A549 (cell line): ENCODE data around the gene RPS6KC1. TPM values are rescaled to one million over a fixed set of nuclear protein-coding genes. Genes with fewer than 3 reads are reported as not detected.

ENCODE experiments used
- ATAC-seq, 2 experiments: fragments of 200-7000 bp in 1 of 2; fragments of >200 bp in 1 of 2; cut with Nextera tagmentation in 1 of 2; cut with Tn5 transposase in 1 of 2; 3 replicates each; pipeline versions ENCODE4 v1.8.0 to v1.9.1; 2018 to 2020; ENCODE audit warnings: mild to moderate bottlenecking in 1 of 2, moderate library complexity in 1 of 2
- CTCF ChIA-PET: fragments of 300-600 bp; sonication (Branson Sonifier 250); formaldehyde crosslinking; extraction: SDS; loops from one replicate; lab custom pipeline; 2021; ENCODE audit warnings: antibody characterized with exemption, inconsistent platforms; lab: Yijun Ruan, JAX
- POLR2A ChIA-PET: fragments of 350-600 bp; formaldehyde crosslinking; extraction: SDS; loops from one replicate; lab custom pipeline; 2021; ENCODE audit warnings: antibody characterized with exemption, inconsistent platforms; lab: Yijun Ruan, JAX
- DNase-seq, 2 experiments: peaks; one replicate each; pipeline versions ENCODE4 v3.0.0 to v3.0.0-alpha.2; 2011 to 2016; ENCODE audit warnings: low read depth in 1 of 2, low spot score in 1 of 2
- FAIRE-seq: peaks from 2 replicates; lab custom pipeline; 2011; peaks lifted over from hg19 to GRCh38; lab: Jason Lieb, UNC
- H3K27ac ChIP-seq, 2 experiments: fragments of >200 bp; sonication (Bioruptor Twin); formaldehyde crosslinking; 3 replicates each; pipeline ENCODE4 v1.5.1; 2016 to 2017
- H3K4me1 ChIP-seq: fragments of >200 bp; sonication (Bioruptor Twin); formaldehyde crosslinking; 3 replicates; pipeline ENCODE4 v1.6.1; 2016
- H3K4me2 ChIP-seq: fragments of >200 bp; sonication (Bioruptor Twin); formaldehyde crosslinking; 3 replicates; pipeline ENCODE4 v1.6.1; 2016
- H3K4me3 ChIP-seq: fragments of >200 bp; sonication (Bioruptor Twin); formaldehyde crosslinking; 3 replicates; pipeline ENCODE4 v1.5.1; 2016
- H3K9me3 ChIP-seq: fragments of >200 bp; sonication (Bioruptor Twin); formaldehyde crosslinking; 3 replicates; pipeline ENCODE4 v1.6.1; 2016
- BCL3 ChIP-seq: fragments of >200 bp; sonication (Bioruptor Twin); formaldehyde crosslinking; IDR thresholded peaks from 3 replicates; pipeline ENCODE4 v1.6.1; 2016
- CHD2 ChIP-seq: fragments of 150-350 bp; IDR thresholded peaks from 2 replicates; pipeline ENCODE4 v1.6.1; 2014; ENCODE audit warnings: low read length; ENCODE audit not compliant: partially characterized antibody
- CHD4 ChIP-seq: fragments of 200-600 bp; sonication (generic); IDR thresholded peaks from 2 replicates; pipeline ENCODE4 v1.6.1; 2016; ENCODE audit warnings: antibody characterized with exemption, mild to moderate bottlenecking, borderline replicate concordance
- CTCF ChIP-seq: fragments of >200 bp; sonication (Bioruptor Twin); formaldehyde crosslinking; IDR thresholded peaks from 3 replicates; pipeline ENCODE4 v1.5.1; 2016
- EHF ChIP-seq: fragments of 250-450 bp; sonication (Bioruptor Pico); IDR thresholded peaks from 2 replicates; pipeline ENCODE4 v1.5.0; 2020; ENCODE audit warnings: mild to moderate bottlenecking
- ELK1 ChIP-seq: fragments of 150-350 bp; IDR thresholded peaks from 2 replicates; pipeline ENCODE4 v1.6.1; 2014; ENCODE audit warnings: low read depth, mild to moderate bottlenecking, low read length
- EP300 ChIP-seq, 2 experiments: fragments of >200 bp; sonication (Bioruptor Twin); formaldehyde crosslinking; IDR thresholded peaks; 2 replicates in 1 of 2; 3 replicates in 1 of 2; pipeline ENCODE4 v1.6.1; 2016 to 2017
- FOSL2 ChIP-seq, 2 experiments: fragments of 450-650 bp in 1 of 2; fragments of >200 bp in 1 of 2; sonication (Bioruptor Twin) in 1 of 2; formaldehyde crosslinking; IDR thresholded peaks; 2 replicates each; pipeline versions ENCODE4 v1.5.0 to v1.6.1; 2016 to 2020; ENCODE audit warnings: mild to moderate bottlenecking in 1 of 2, moderate library complexity in 1 of 2
- GATA3 ChIP-seq: IDR thresholded peaks from 2 replicates; pipeline ENCODE4 v1.6.1; 2012; ENCODE audit warnings: borderline replicate concordance
- HDAC2 ChIP-seq: fragments of 200-600 bp; sonication (generic); IDR thresholded peaks from 2 replicates; pipeline ENCODE4 v1.6.1; 2016
- HES2 ChIP-seq: fragments of >200 bp; sonication (Bioruptor Twin); formaldehyde crosslinking; IDR thresholded peaks from 2 replicates; pipeline ENCODE4 v1.6.1; 2016
- HOXB13 ChIP-seq: fragments of 250-450 bp; sonication (Bioruptor Pico); IDR thresholded peaks from 2 replicates; pipeline ENCODE4 v1.5.0; 2020; ENCODE audit warnings: low read depth, mild to moderate bottlenecking, moderate library complexity
- JUN ChIP-seq, 2 experiments: fragments of >200 bp; sonication (Bioruptor Twin); formaldehyde crosslinking; IDR thresholded peaks; 2 replicates in 1 of 2; 3 replicates in 1 of 2; pipeline ENCODE4 v1.6.1; 2016 to 2017
- KDM5A ChIP-seq: fragments of 200-600 bp; sonication (generic); IDR thresholded peaks from 2 replicates; pipeline ENCODE4 v1.6.1; 2016; ENCODE audit warnings: antibody characterized with exemption, mild to moderate bottlenecking
- MYC ChIP-seq: IDR thresholded peaks from 2 replicates; pipeline ENCODE4 v1.6.1; 2012; ENCODE audit warnings: mild to moderate bottlenecking, inconsistent platforms, low read length, improper control_type of control experiment, borderline replicate concordance
- PHF8 ChIP-seq: fragments of 200-600 bp; sonication (generic); IDR thresholded peaks from 2 replicates; pipeline ENCODE4 v1.6.1; 2016; ENCODE audit warnings: low read depth, mild to moderate bottlenecking, antibody characterized with exemption, moderate library complexity, borderline replicate concordance
- POLR2A ChIP-seq: IDR thresholded peaks from 2 replicates; pipeline ENCODE4 v1.6.1; 2012; ENCODE audit warnings: mild to moderate bottlenecking, low read length
- REST ChIP-seq: fragments of 200-600 bp; sonication (generic); IDR thresholded peaks from 2 replicates; pipeline ENCODE4 v1.6.1; 2016; ENCODE audit warnings: antibody characterized with exemption, mild to moderate bottlenecking, moderate library complexity
- TFCP2L1 ChIP-seq: fragments of 250-450 bp; sonication (Bioruptor Pico); IDR thresholded peaks from 2 replicates; pipeline ENCODE4 v1.5.0; 2021; ENCODE audit warnings: mild to moderate bottlenecking
- USF2 ChIP-seq: fragments of 450-650 bp; IDR thresholded peaks from 2 replicates; pipeline ENCODE4 v1.6.1; 2014; ENCODE audit warnings: antibody characterized with exemption
- ZFP36 ChIP-seq: fragments of 450-650 bp; IDR thresholded peaks from 2 replicates; pipeline ENCODE4 v1.6.1; 2014; ENCODE audit warnings: borderline replicate concordance; ENCODE audit not compliant: partially characterized antibody
- WGBS: methylation state at CpG from one replicate; pipeline ENCODE4 v1.1.6; 2017; ENCODE audit errors: missing lambda C conversion rate; 5-methylcytosine and 5-hydroxymethylcytosine counted together
- polyA plus RNA-seq, 4 experiments: library from polyadenylated mRNA; depleted of rRNA in 3 of 4; stranded (reverse); fragments of >200 nt; fragmentation: RNase III in 1 of 4; extraction: RNeasy Plus Mini Kit Qiagen cat#74134 plus additional on column Dnase treatment in 1 of 4; gene quantifications; 2 replicates in 3 of 4; 3 replicates in 1 of 4; pipeline ENCODE4 v1.2.3, GENCODE V29; 2011 to 2017

RPS6KC1 gene
- polyA plus RNA-seq, 2 of the 4 experiments (the other 2 are of a cell fraction): 11.7 to 25.4 TPM

GRCh38 chr1:213162338-213162737 lies 111.3 kb downstream of the RPS6KC1 start:
- 73% methylated on average over 2 of the region's 2 CpGs for WGBS
- ChIA-PET CTCF (no interaction called here), POLR2A (no interaction called here)
- DNase-seq: no peak
- H3K4me3 ChIP-seq: no peak overlapping the region
- no peak overlapping the region for H3K27ac ChIP-seq
- no peak for TF ChIP-seq REST
- no peak for TF ChIP-seq ELK1
- TF ChIP-seq FOSL2 (IDR thresholded peaks at IDR 0.05): no peak
- no peak for TF ChIP-seq FOSL2 (CRISPR knock-in tag; IDR thresholded peaks at IDR 0.05)
- no peak for TF ChIP-seq CHD4
- TF ChIP-seq HES2: no peak
- TF ChIP-seq KDM5A: no peak
- no peak for TF ChIP-seq TFCP2L1 (CRISPR knock-in tag)
- TF ChIP-seq HOXB13: no peak
- no peak for TF ChIP-seq EP300 (IDR thresholded peaks at IDR 0.05)
- no peak for ATAC-seq
- FAIRE-seq: no peak
- H3K4me2 ChIP-seq: no peak overlapping the region
- H3K9me3 ChIP-seq: no peaks in the 10 kb centered on the region
- H3K4me1 ChIP-seq: no peaks in the 10 kb centered on the region

GRCh38 chr1:213162862-213163261 lies 111.8 kb downstream of the RPS6KC1 start:
- H3K4me1 ChIP-seq: no peaks in the 10 kb centered on the region
- H3K9me3 ChIP-seq: no peaks in the 10 kb centered on the region
- FAIRE-seq (no peak), DNase-seq (no peak), ATAC-seq (no peak)
- ChIA-PET CTCF (no interaction called here), POLR2A (no interaction called here)
- TF ChIP-seq BCL3 (no peak), HDAC2 (no peak), CHD2 (no peak), PHF8 (no peak), MYC (no peak), POLR2A (no peak), EHF (CRISPR knock-in tag) (no peak), KDM5A (no peak), ZFP36 (no peak), HOXB13 (no peak), GATA3 (no peak), CTCF (no peak), JUN (IDR thresholded peaks at IDR 0.05) (no peak), USF2 (no peak)
- H3K4me3 ChIP-seq: no peak overlapping the region
- 58% methylated on average over 1 of the region's 1 CpG for WGBS
- no peak overlapping the region for H3K27ac ChIP-seq
- no peak overlapping the region for H3K4me2 ChIP-seq
